A549 treated with GW870086 at 1 μM for 4 hours (cell line): Measurements from ENCODE around the gene CAND2. TPM values are rescaled to one million over a fixed set of nuclear protein-coding genes. Genes with fewer than 3 reads are reported as not detected.

Source experiments
- total RNA-seq: library from RNA; stranded (reverse); fragments of 200-300 nt; extraction: Qiagen RNA extraction; gene quantifications from 5 replicates; pipeline ENCODE4 v1.2.3, GENCODE V29; 2022; ENCODE audit warnings: low read depth

Gene CAND2
- 0.29 to 0.48 TPM (median 0.39 TPM) in 5 replicates for total RNA-seq

GRCh38 chr3:12796171-12797123 is at the start of gene CAND2:
Gene CAND2, plus strand, starts transcription at chr3:12796680. Its CDS starts 41 bp downstream, at chr3:12796721.

DNA sequence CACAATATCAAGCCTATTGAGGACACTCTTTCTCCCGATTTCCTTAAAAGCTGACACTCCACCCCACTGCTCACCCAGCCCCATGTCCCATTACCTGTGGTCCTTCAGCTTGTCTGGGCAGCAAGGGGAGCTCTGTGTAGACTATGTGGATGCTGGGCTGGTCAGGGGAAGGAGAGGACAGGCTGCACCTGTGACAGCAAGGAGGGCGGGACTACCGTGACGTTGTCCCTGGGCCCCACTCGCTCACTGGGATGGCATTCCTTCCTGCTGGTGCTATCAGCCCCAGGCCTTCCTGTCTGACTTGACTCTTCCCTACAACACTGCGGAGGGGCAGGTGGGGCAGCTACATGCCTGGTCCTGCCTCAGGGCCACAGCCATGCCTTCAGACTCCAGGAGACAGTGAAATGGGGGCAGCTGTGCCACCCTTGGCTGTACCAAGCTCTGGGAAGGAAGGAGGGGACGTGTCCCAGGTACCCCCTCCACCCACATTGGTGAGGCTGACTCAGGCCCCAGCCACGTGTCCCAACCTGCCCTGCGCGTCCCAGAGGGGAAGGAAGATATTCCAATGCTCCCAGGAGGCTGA is 37.3 kb upstream of the CAND2 start, which contains the start of gene TMEM40:
TSS of gene TMEM40 (minus strand) at position 163 of the 583 bp plus-strand sequence. CDS start 9,427 bp downstream, outside the sequence.

DNA sequence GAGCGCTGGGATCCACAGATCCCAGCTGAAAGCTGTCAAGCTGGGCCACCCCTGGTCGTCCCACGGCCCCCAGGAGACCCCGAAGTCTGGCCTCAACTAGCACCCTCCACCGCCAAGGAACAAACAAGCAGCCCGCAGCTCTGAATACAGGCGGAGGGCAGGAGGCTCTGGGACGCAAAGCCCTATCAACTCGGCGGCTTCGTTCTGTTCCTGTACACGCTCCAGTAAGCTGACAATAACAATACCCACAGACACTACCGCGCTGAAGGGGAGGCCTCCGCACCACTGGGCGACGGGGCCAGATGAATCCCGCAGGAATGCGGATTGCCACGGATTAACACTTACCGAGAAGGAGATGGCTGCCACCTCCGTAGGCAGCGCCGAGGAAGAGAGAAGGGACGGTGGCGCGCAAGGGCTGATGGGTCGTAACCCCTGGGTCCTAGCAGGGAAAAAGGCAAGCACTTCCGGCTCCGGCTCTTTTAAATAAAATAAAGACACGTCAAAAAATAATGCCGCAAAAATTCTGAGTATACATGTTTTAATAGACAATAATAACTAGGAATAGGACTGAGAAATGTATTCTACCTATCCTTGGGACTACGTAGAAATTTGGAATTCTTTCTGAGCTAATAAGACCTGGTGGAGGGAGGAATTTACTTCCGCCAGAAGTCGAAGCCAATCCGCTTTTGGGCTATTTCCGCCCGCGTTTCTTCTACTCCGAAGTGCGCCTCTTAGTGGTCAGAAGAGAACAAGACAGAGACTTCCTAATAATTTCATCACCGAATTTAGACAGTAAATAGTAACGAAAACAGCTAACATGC is 44.9 kb downstream of the CAND2 start, which contains the start of gene RPL32:
TSS of gene RPL32 (minus strand) at position 417 of the 821 bp plus-strand sequence. CDS start 1,328 bp downstream, outside the sequence.

Other genes with a start within 250 kb of the CAND2 start
- 23.5 to 27.9 TPM (median 25.9 TPM) in 5 replicates for gene MKRN2, start 239.6 kb upstream of the CAND2 start, total RNA-seq
- gene RAF1, start 132.6 kb upstream of the CAND2 start, total RNA-seq, result 58.9 to 66.8 TPM (median 65.3 TPM) in 5 replicates
- 0.17 to 0.90 TPM (median 0.41 TPM) in 5 replicates for gene TMEM40, start 37.4 kb upstream of the CAND2 start, total RNA-seq
- 2,367 to 2,542 TPM (median 2,408 TPM) in 5 replicates for gene RPL32, start 44.9 kb downstream of the CAND2 start, total RNA-seq